Chondrocyte (in vitro differentiated cells): ENCODE measurements around the gene SRSF6. TPM values are rescaled to one million over a fixed set of nuclear protein-coding genes. Genes with fewer than 3 reads are reported as not detected.

Experiments
- DNase-seq: peaks from one replicate; pipeline ENCODE4 v3.0.0; 2021; ENCODE audit warnings: mixed read lengths, low spot score
- H3K27ac Mint-ChIP-seq: one replicate; pipeline ENCODE4 v1.8.0; 2021; ENCODE audit warnings: mild to moderate bottlenecking, moderate library complexity, mixed read lengths; ENCODE audit not compliant: unreplicated experiment
- H3K27me3 Mint-ChIP-seq: 2 replicates; pipeline ENCODE4 v1.8.0; 2021; ENCODE audit warnings: low read depth, mixed read lengths
- H3K36me3 Mint-ChIP-seq: 2 replicates; pipeline ENCODE4 v1.8.0; 2021; ENCODE audit warnings: low read depth, mixed read lengths
- H3K4me1 Mint-ChIP-seq: 2 replicates; pipeline ENCODE4 v1.8.0; 2021; ENCODE audit warnings: low read depth, mild to moderate bottlenecking, mixed read lengths
- H3K4me3 Mint-ChIP-seq: one replicate; pipeline ENCODE4 v1.8.0; 2021; ENCODE audit warnings: mild to moderate bottlenecking, moderate library complexity, mixed read lengths; ENCODE audit not compliant: unreplicated experiment
- H3K9me3 Mint-ChIP-seq: 2 replicates; pipeline ENCODE4 v1.8.0; 2021; ENCODE audit warnings: low read depth, mixed read lengths
- total RNA-seq: library from RNA; stranded (reverse); gene quantifications from 3 replicates; pipeline ENCODE4 v1.2.1, GENCODE V29; 2021
- TF ChIP-seq, protein P1 (sequence below): fragments of 200-600 bp; sonication (generic); IDR thresholded peaks from 2 replicates; pipeline ENCODE4 v1.5.0; 2021; ENCODE audit warnings: antibody characterized with exemption, mild to moderate bottlenecking, moderate library complexity

SRSF6 gene
- total RNA-seq, 1 donor from 2014 or later, result 143 TPM

DNA sequence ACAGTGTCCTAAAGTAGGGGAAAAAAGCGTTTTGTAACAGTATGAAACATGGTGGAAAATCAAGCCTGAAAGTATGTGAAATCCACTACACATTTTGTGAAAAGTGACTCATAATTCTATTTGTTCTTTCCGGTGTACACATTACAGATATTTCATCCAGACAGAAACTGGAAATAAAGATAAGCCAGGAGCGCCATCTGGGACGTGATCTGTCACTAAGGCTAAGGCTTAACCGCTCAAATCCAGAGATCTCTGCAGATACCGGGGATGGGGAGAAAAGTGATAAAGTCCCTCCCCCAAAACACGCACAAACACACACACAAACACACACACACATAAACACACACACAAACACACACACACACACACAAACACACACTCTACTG, 26.6 kb upstream of the SRSF6 start:
- DNase-seq, result no peak
- no peaks in the 10 kb centered on the region for H3K36me3 Mint-ChIP-seq
- no peaks in the 10 kb centered on the region for H3K9me3 Mint-ChIP-seq
- H3K4me1 Mint-ChIP-seq, result no peaks in the 10 kb centered on the region
- TF ChIP-seq, protein P1, sequence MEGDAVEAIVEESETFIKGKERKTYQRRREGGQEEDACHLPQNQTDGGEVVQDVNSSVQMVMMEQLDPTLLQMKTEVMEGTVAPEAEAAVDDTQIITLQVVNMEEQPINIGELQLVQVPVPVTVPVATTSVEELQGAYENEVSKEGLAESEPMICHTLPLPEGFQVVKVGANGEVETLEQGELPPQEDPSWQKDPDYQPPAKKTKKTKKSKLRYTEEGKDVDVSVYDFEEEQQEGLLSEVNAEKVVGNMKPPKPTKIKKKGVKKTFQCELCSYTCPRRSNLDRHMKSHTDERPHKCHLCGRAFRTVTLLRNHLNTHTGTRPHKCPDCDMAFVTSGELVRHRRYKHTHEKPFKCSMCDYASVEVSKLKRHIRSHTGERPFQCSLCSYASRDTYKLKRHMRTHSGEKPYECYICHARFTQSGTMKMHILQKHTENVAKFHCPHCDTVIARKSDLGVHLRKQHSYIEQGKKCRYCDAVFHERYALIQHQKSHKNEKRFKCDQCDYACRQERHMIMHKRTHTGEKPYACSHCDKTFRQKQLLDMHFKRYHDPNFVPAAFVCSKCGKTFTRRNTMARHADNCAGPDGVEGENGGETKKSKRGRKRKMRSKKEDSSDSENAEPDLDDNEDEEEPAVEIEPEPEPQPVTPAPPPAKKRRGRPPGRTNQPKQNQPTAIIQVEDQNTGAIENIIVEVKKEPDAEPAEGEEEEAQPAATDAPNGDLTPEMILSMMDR, result no peak
- H3K27me3 Mint-ChIP-seq, result peaks cover 36% of the 10 kb centered on the region
- no peak overlapping the region for H3K4me3 Mint-ChIP-seq
- no peak overlapping the region for H3K27ac Mint-ChIP-seq

DNA sequence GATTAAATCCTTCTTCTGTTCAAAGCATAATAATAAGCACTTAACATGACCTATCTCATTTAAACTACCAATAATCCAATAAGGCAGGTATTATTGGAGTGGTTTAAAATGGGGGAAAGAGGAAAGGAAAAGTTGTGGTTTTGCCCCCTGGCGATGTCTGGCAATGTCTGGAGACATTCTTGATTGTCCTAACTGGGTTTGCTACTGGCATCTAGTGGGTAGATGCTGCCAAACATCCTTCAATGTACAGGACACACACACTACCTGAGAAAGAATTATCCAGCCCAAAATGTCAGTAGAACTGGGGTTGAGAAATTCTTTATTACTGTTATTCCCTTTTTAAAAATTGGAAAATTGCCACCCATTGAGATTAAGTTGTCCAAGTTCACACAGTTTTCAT, 25.2 kb upstream of the SRSF6 start:
- DNase-seq, result no peak
- Mint-ChIP-seq H3K9me3 (no peaks in the 10 kb centered on the region), H3K4me1 (no peaks in the 10 kb centered on the region), H3K4me3 (no peak overlapping the region), H3K27ac (no peak overlapping the region), H3K36me3 (no peaks in the 10 kb centered on the region), H3K27me3 (peaks cover 31% of the 10 kb centered on the region)
- TF ChIP-seq, protein P1, result no peak

DNA sequence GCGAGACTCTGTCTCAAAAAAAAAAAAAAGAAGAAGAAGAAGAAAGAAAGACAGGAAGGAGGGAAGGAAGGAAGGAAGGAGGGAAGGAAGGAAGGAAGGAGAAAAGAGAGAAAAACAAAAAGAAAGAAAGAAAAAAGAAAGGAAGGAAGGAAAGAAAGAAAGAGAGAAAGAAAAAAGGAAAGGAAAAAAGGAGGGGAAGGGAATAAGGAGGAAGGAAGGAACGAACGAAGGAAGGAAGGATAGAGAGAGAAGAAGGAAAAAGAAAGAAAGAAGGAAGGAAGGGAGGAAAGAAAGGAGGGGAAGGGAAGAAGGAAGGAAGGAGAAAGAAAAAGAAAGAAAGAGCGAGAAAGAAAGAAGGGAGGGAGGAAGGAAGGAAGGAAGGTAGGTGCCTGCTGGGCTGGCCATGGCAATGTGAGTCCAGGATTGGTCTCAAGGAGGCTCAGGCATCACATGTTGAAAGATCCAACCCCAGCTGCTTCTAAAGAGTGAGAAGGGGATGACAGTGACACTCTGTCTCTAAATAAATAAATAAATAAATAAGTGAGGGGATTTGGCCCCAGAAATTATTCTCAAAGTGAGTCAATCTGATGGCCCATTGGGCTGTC, 24.3 kb upstream of the SRSF6 start:
- Mint-ChIP-seq H3K27ac (no peak overlapping the region), H3K9me3 (no peaks in the 10 kb centered on the region), H3K4me3 (no peak overlapping the region), H3K4me1 (no peaks in the 10 kb centered on the region), H3K36me3 (no peaks in the 10 kb centered on the region), H3K27me3 (peaks cover 30% of the 10 kb centered on the region)
- TF ChIP-seq, protein P1, result no peak
- DNase-seq, result no peak

DNA sequence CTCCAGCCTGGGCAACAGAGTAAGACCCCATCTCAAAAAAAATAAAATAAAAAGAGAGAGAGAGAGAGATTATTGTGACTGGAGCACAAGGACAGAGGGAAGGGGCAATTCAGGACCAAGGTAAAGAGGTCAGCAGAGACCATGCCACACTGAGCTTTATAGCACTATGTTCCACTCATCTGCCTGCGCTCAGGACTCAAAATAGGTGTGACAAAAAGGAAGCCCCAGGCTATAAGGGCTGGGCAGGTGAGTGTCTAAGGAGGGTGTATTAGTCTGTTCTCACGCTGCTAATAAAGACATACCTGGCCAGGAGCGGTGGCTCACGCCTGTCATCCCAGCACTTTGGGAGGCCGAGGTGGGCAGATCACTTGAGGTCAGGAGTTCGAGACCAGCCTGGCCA, 23.1 kb upstream of the SRSF6 start:
- H3K36me3 Mint-ChIP-seq, result no peaks in the 10 kb centered on the region
- no peaks in the 10 kb centered on the region for H3K4me1 Mint-ChIP-seq
- no peak overlapping the region for H3K4me3 Mint-ChIP-seq
- TF ChIP-seq, protein P1, result no peak
- no peak overlapping the region for H3K27ac Mint-ChIP-seq
- H3K9me3 Mint-ChIP-seq, result no peaks in the 10 kb centered on the region
- no peak for DNase-seq
- H3K27me3 Mint-ChIP-seq, result peaks cover 36% of the 10 kb centered on the region

DNA sequence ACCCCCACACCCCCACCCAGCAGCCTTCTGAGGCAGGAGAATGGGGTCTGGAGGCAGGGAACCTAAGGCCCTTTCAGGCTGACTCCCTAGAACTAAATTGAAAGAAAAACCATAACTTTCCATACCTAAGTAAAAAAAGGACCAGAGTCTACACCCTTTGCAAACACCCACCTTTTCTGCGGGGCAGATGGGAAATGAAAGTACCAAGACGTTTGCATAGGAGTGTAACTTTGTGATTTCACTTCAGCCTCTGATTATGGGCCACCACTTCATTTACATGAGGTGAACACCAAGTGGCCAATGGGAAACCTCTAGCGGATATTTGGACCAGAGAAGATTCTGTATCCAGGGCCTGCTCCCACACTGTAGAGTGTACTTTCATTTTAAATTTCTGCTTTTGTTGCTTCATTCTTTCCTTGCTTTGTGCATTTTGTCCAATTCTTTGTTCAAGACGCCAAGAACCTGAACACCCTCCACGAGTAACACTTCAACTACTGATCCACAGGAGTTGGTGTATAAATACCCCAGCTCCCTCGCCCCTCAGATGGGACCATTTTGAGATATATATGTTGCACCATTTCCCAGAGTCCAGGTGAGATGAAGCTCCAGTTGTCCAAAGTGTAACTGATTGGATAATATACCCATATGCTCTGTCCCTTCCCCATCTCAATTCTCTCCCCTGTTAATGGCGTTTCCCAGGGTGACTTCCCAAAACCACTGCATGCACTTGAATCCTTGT, 18.9 kb upstream of the SRSF6 start:
- DNase-seq, result no peak
- Mint-ChIP-seq H3K27me3 (peaks cover 27% of the 10 kb centered on the region), H3K4me1 (no peaks in the 10 kb centered on the region), H3K9me3 (no peaks in the 10 kb centered on the region), H3K27ac (no peak overlapping the region), H3K36me3 (no peaks in the 10 kb centered on the region), H3K4me3 (no peak overlapping the region)
- TF ChIP-seq, protein P1, result no peak
